Pancreas (tissue), 10 donors: ENCODE measurements around the gene NEK11. TPM values are rescaled to one million over a fixed set of nuclear protein-coding genes. Genes with fewer than 3 reads are reported as not detected.

Experiments
- ATAC-seq, 4 donors: fragments of 200-7000 bp; cut with Tn5 transposase; one replicate each; pipeline versions ENCODE4 v1.8.0 to v1.9.1; 2020; ENCODE audit warnings: mild to moderate bottlenecking in 4 of 4, moderate library complexity in 4 of 4
- DNase-seq, 6 donors: peaks; one replicate each; pipeline ENCODE4 v3.0.0-alpha.2; 2020
- FAIRE-seq: peaks from 2 replicates; lab custom pipeline; 2012; peaks lifted over from hg19 to GRCh38; lab: Jason Lieb, UNC
- H3K27ac ChIP-seq, 4 donors: fragments of 200-600 bp; sonication (generic); 1 replicate in 3 of 4; 2 replicates in 1 of 4; pipeline versions ENCODE4 v1.5.0 to v1.8.0; 2020
- H3K27me3 ChIP-seq, 4 donors: fragments of 200-600 bp; one replicate each; pipeline ENCODE4 v1.8.0; 2021
- H3K36me3 ChIP-seq, 3 donors: fragments of 200-600 bp; sonication (generic) in 1 of 3; one replicate each; pipeline versions ENCODE4 v1.5.0 to v1.8.0; 2020 to 2021
- H3K4me1 ChIP-seq, 3 donors: fragments of 200-600 bp; one replicate each; pipeline ENCODE4 v1.8.0; 2021
- H3K4me3 ChIP-seq, 4 donors: fragments of 200-600 bp; sonication (generic) in 2 of 4; one replicate each; pipeline versions ENCODE4 v1.5.0 to v1.8.0; 2020 to 2021
- H3K9me3 ChIP-seq, 4 donors: fragments of 200-600 bp; one replicate each; pipeline ENCODE4 v1.8.0; 2021
- CTCF ChIP-seq, 4 donors: fragments of 200-600 bp; sonication (generic) in 3 of 4; IDR thresholded peaks; one replicate each; pipeline versions ENCODE4 v1.5.0 to v1.8.0; 2021; ENCODE audit warnings: antibody characterized with exemption in 4 of 4
- WGBS, 2 donors: extraction: QIAGEN DNeasy Blood & Tissue Kit; methylation state at CpG; one replicate each; pipeline ENCODE4 v1.1.7; 2013; 5-methylcytosine and 5-hydroxymethylcytosine counted together
- intact Hi-C, 3 donors: fragments of 100-400 bp; cut with DNase I; formaldehyde crosslinking; loops; one replicate each; pipeline versions ENCODE4 v1.11.1 to v1.14.2; 2022
- polyA plus RNA-seq, 2 donors: library from polyadenylated mRNA; stranded (reverse); fragments of 200-250 nt; gene quantifications; one replicate each; pipeline ENCODE4 v1.2.3, GENCODE V29; 2013
- total RNA-seq, 6 donors: library from RNA; stranded (reverse); fragmentation: NEBNext Ultra II Directional in 4 of 6; extraction: Animal tissue kit (Norgen Biotek cat#: 25700) in 4 of 6; gene quantifications; one replicate each; pipeline versions ENCODE4 v1.2.1 to v1.2.4, GENCODE V29; 2021 to 2023
- donor health status: healthy with polysubstance abuse.
- donor health status: DM: no; HTN: no; CAD: no; lungs with moderate emphysema.
- donor health status: DM: no; HTN: no; CAD: no.
- donor health status: control.
- donor health status: control.
- donor health status: Bipolar disorder and iron deficiency.
- donor health status: DM: yes; HTN: yes; CAD: no.
- donor health status: DM: no; HTN: no; CAD: no.
- donor health status: DM: no; HTN: no; CAD: no.
- donor health status: DM: yes; HTN: yes; CAD: no.

The NEK11 gene
- total and polyA plus RNA-seq, 8 donors: 2.1 to 7.2 (median 3.3) TPM

GRCh38 chr3:131282967-131283366, 256.3 kb downstream of the NEK11 start:
- WGBS, 2 donors: 100% methylated on average over 1 of the region's 1 CpG

DNA sequence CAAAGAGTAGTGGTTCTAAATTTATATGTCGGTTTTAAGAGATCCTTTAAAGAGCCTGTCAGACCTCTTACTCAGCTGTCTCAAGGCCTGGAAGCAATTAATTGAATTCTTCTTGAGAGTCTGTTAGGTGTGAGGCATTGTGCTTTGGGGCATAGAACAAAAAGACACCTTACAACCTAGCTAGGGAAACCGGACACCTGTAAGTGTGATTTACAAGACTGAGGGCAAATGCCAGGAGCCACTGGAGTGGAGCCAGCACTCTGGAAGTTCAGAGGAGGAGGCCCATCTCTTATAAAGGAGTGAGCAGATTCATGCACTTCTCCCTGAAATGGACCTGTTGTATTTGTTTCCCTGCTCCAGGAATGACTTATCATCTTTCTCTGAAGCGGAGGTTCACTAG, 257.2 kb downstream of the NEK11 start:
- DNase-seq: peak in 5 of 6 donors; percentile 38 to 59 (median 55)
- H3K4me3 ChIP-seq: no peak overlapping the region
- FAIRE-seq: no peak
- no peaks in the 10 kb centered on the region for H3K27me3 ChIP-seq
- peaks cover 0 to 4% (median 0%) of the 10 kb centered on the region in 3 donors for H3K4me1 ChIP-seq
- no peaks in the 10 kb centered on the region for H3K36me3 ChIP-seq
- WGBS, 2 donors: 45 to 47% methylated on average over 3 of the region's 3 CpGs
- no peak overlapping the region for H3K27ac ChIP-seq
- intact Hi-C loops: no loop called here
- peak; percentile 35 to 84 (median 62) for ATAC-seq
- H3K9me3 ChIP-seq: no peaks in the 10 kb centered on the region
- TF ChIP-seq CTCF (IDR thresholded peaks at IDR 0.05): no peak

More at GRCh38 chr3:131282967-131283366, 256.3 kb downstream of the NEK11 start:
- H3K27ac ChIP-seq: no peak overlapping the region
- no peak for TF ChIP-seq CTCF (IDR thresholded peaks at IDR 0.05)
- intact Hi-C loops: no loop called here
- no peak overlapping the region for H3K4me3 ChIP-seq
- H3K36me3 ChIP-seq: no peaks in the 10 kb centered on the region
- ATAC-seq (no peak), DNase-seq (no peak), FAIRE-seq (no peak)
- H3K27me3 ChIP-seq: no peaks in the 10 kb centered on the region
- peaks cover 0 to 4% (median 0%) of the 10 kb centered on the region in 3 donors for H3K4me1 ChIP-seq
- no peaks in the 10 kb centered on the region for H3K9me3 ChIP-seq

GRCh38 chr3:131284302-131284701, 257.6 kb downstream of the NEK11 start:
- Histone ChIP-seq H3K36me3 (no peaks in the 10 kb centered on the region), H3K27me3 (no peaks in the 10 kb centered on the region), H3K4me1 (peaks cover 0 to 4% (median 0%) of the 10 kb centered on the region in 3 donors), H3K27ac (no peak overlapping the region), H3K9me3 (no peaks in the 10 kb centered on the region), H3K4me3 (no peak overlapping the region)
- DNase-seq: no peak
- WGBS, 2 donors: 84 to 100% methylated on average over 1 of the region's 1 CpG
- FAIRE-seq: no peak
- no peak for TF ChIP-seq CTCF (IDR thresholded peaks at IDR 0.05)
- intact Hi-C loops: no loop called here
- ATAC-seq: peak in 2 of 4 donors; percentile 12 to 27

GRCh38 chr3:131285456-131285855, 258.8 kb downstream of the NEK11 start:
- no peak for ATAC-seq
- H3K4me1 ChIP-seq: peaks cover 0 to 4% (median 0%) of the 10 kb centered on the region in 3 donors
- no peaks in the 10 kb centered on the region for H3K9me3 ChIP-seq
- intact Hi-C loops: no loop called here
- 80 to 81% methylated on average over 3 of the region's 3 CpGs for WGBS, 2 donors
- no peak for DNase-seq
- H3K4me3 ChIP-seq: no peak overlapping the region
- H3K27ac ChIP-seq: no peak overlapping the region
- no peaks in the 10 kb centered on the region for H3K27me3 ChIP-seq
- FAIRE-seq: no peak
- no peak for TF ChIP-seq CTCF (IDR thresholded peaks at IDR 0.05)
- H3K36me3 ChIP-seq: no peaks in the 10 kb centered on the region

DNA sequence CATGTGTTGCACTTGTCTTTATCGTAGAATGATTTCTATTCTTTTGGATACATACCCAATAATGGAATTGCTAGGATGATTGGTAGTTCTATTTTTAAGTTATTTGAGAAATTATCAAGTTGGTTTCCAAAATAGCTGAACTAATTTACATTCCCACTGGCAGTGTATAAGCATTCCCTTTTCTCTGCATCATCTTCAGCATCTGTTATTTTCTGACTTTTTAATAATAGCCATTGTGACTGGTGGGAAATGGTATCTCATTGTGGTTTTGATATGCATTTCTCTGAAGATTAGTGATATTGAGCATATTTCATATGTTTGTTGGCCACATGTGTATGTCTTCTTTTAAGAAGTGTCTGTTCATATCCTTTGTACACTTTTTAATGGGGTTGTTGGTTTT, 273.2 kb downstream of the NEK11 start:
- no peaks in the 10 kb centered on the region for H3K36me3 ChIP-seq
- H3K27me3 ChIP-seq: no peaks in the 10 kb centered on the region
- no peaks in the 10 kb centered on the region for H3K4me1 ChIP-seq
- FAIRE-seq: no peak
- intact Hi-C loops: no loop called here
- 89 to 90% methylated on average over 1 of the region's 1 CpG for WGBS, 2 donors
- H3K4me3 ChIP-seq: no peak overlapping the region
- DNase-seq: no peak
- no peak for TF ChIP-seq CTCF (IDR thresholded peaks at IDR 0.05)
- no peak overlapping the region for H3K27ac ChIP-seq
- no peak for ATAC-seq
- no peaks in the 10 kb centered on the region for H3K9me3 ChIP-seq
